ENCODE data around the gene GLRA3.

GRCh38 chr4:174674305-174674840 lies 154.7 kb downstream of the GLRA3 start:
- TF ChIP-seq TAF1 (IDR thresholded peaks at IDR 0.05; ENCODE audit: borderline replicate concordance, low read depth, low read length): no peak
- no peak for TF ChIP-seq POLR2A (IDR thresholded peaks at IDR 0.05; ENCODE audit: low read depth, low read length)

All from GM12892 (cell line).